Mesenchymal stem cell (in vitro differentiated cells and primary cell): ENCODE results near the gene PTPRE.

Source experiments
- DNase-seq: peaks from one replicate; pipeline ENCODE4 v3.0.0-alpha.2; 2013
- H2AFZ ChIP-seq: one replicate; pipeline ENCODE4 v1.6.1; 2013; ENCODE audit warnings: low read depth, mild to moderate bottlenecking, control low read depth, inconsistent platforms, low read length, moderate library complexity
- H2AK5ac ChIP-seq: 2 replicates; pipeline ENCODE4 v1.6.1; 2013; ENCODE audit warnings: low read length, moderate library complexity, mild to moderate bottlenecking, inconsistent platforms; ENCODE audit not compliant: severe bottlenecking
- H2BK120ac ChIP-seq: one replicate; pipeline ENCODE4 v1.6.1; 2013; ENCODE audit warnings: low read depth, mild to moderate bottlenecking, inconsistent platforms, low read length, moderate library complexity
- H2BK12ac ChIP-seq, 2 experiments: one replicate each; pipeline ENCODE4 v1.6.1; 2013; ENCODE audit warnings: inconsistent platforms in 2 of 2, low read length in 2 of 2, mild to moderate bottlenecking in 2 of 2, moderate library complexity in 2 of 2, control low read depth in 1 of 2
- H2BK15ac ChIP-seq: one replicate; pipeline ENCODE4 v1.6.1; 2013; ENCODE audit warnings: mild to moderate bottlenecking, low read depth, inconsistent platforms; ENCODE audit not compliant: poor library complexity, severe bottlenecking
- H2BK5ac ChIP-seq: 2 replicates; pipeline ENCODE4 v1.6.1; 2013; ENCODE audit warnings: low read depth, mild to moderate bottlenecking, low read length, control low read depth, inconsistent platforms; ENCODE audit not compliant: poor library complexity, severe bottlenecking
- H3K14ac ChIP-seq, 2 experiments: one replicate each; pipeline ENCODE4 v1.6.1; 2013; ENCODE audit warnings: inconsistent platforms in 2 of 2, low read length in 2 of 2, control low read depth in 1 of 2, mild to moderate bottlenecking in 1 of 2, moderate library complexity in 1 of 2
- H3K18ac ChIP-seq, 2 experiments: one replicate each; pipeline ENCODE4 v1.6.1; 2013; ENCODE audit warnings: inconsistent platforms in 2 of 2, low read length in 2 of 2, control low read depth in 1 of 2, low read depth in 1 of 2, mild to moderate bottlenecking in 1 of 2
- H3K23ac ChIP-seq, 2 experiments: one replicate each; pipeline ENCODE4 v1.6.1; 2013; ENCODE audit warnings: inconsistent platforms in 2 of 2, low read length in 2 of 2, mild to moderate bottlenecking in 2 of 2, moderate library complexity in 2 of 2, control low read depth in 1 of 2
- H3K27ac ChIP-seq: 2 replicates; pipeline ENCODE4 v1.5.1; 2013; ENCODE audit warnings: mild to moderate bottlenecking, moderate library complexity, low read length, control low read depth, inconsistent platforms; ENCODE audit not compliant: poor library complexity, severe bottlenecking
- H3K27me3 ChIP-seq, 2 experiments: 2 replicates each; pipeline versions ENCODE4 v1.6.1 to v1.7.0; 2013; ENCODE audit warnings: low read length in 2 of 2, mild to moderate bottlenecking in 2 of 2, moderate library complexity in 2 of 2, control low read depth in 1 of 2, inconsistent platforms in 1 of 2; ENCODE audit not compliant: control insufficient read depth in 1 of 2, insufficient read depth in 1 of 2
- H3K36me3 ChIP-seq, 2 experiments: 2 replicates each; pipeline versions ENCODE4 v1.6.1 to v1.7.0; 2013; ENCODE audit warnings: low read length in 2 of 2, control low read depth in 1 of 2, inconsistent platforms in 1 of 2, low read depth in 1 of 2, mild to moderate bottlenecking in 1 of 2; ENCODE audit not compliant: insufficient read depth in 2 of 2, control insufficient read depth in 1 of 2
- H3K4ac ChIP-seq, 2 experiments: one replicate each; pipeline ENCODE4 v1.6.1; 2013; ENCODE audit warnings: inconsistent platforms in 2 of 2, low read length in 2 of 2, mild to moderate bottlenecking in 2 of 2, moderate library complexity in 2 of 2, control low read depth in 1 of 2, low read depth in 1 of 2
- H3K4me1 ChIP-seq: 2 replicates; pipeline ENCODE4 v1.6.1; 2013; ENCODE audit warnings: low read depth, low read length, control low read depth; ENCODE audit not compliant: control insufficient read depth, insufficient read depth
- H3K4me2 ChIP-seq: 2 replicates; pipeline ENCODE4 v1.6.1; 2013; ENCODE audit warnings: low read length, mild to moderate bottlenecking, inconsistent platforms; ENCODE audit not compliant: poor library complexity, severe bottlenecking
- H3K4me3 ChIP-seq, 2 experiments: 2 replicates each; pipeline versions ENCODE4 v1.5.1 to v1.7.0; 2013; ENCODE audit warnings: low read length in 2 of 2, mild to moderate bottlenecking in 2 of 2, control low read depth in 1 of 2, low read depth in 1 of 2; ENCODE audit not compliant: insufficient read depth in 1 of 2
- H3K79me1 ChIP-seq: replicated peaks from 2 replicates; pipeline ENCODE4 v1.6.1; 2013; ENCODE audit warnings: mild to moderate bottlenecking, control low read depth, low read length, inconsistent platforms; ENCODE audit not compliant: poor library complexity, severe bottlenecking
- H3K9ac ChIP-seq: 2 replicates; pipeline ENCODE4 v1.7.0; 2013; ENCODE audit warnings: mild to moderate bottlenecking, low read length, moderate library complexity
- H3K9me3 ChIP-seq: 2 replicates; pipeline ENCODE4 v1.7.0; 2013; ENCODE audit warnings: mild to moderate bottlenecking, low read length; ENCODE audit not compliant: control insufficient read depth
- H4K8ac ChIP-seq: one replicate; pipeline ENCODE4 v1.6.1; 2013; ENCODE audit warnings: inconsistent platforms, mild to moderate bottlenecking, low read length, moderate library complexity
- H4K91ac ChIP-seq: one replicate; pipeline ENCODE4 v1.6.1; 2013; ENCODE audit warnings: mild to moderate bottlenecking, low read length, inconsistent platforms
- WGBS: methylation state at CpG from one replicate; pipeline ENCODE4 v1.1.7; 2013; ENCODE audit warnings: mixed read lengths; 5-methylcytosine and 5-hydroxymethylcytosine counted together

The PTPRE gene

DNA sequence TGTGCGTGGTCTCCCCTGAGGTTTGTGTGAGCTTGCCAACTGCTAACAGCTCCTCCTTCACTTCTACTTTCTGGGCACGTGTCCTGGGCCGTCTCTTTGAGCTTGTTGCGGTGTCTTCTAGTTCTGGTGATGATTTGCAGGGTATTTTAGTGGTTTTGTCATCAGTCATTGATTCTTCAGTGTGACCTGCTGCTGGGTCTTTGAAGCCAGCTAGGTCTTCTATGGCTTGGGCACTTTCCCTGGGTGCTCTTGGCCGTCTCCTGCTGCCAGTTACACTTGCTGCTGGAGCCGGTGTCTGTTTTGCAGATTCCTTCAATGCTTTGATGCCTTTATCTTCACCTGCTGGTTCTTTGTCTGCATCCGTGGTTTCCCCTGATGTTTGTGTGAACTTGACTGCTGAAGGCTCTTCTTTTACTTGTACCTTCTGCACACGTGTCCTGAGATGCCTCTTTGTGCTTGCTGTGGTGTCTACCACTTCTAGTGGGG, 196.4 kb downstream of the PTPRE start:
- H2BK120ac ChIP-seq: no peak overlapping the region
- no peak for DNase-seq
- H3K23ac ChIP-seq: no peak overlapping the region
- no peak overlapping the region for H3K4me2 ChIP-seq
- H3K27ac ChIP-seq: no peak overlapping the region
- H4K91ac ChIP-seq: no peak overlapping the region
- peaks cover 30 to 49% of the 10 kb centered on the region in 2 experiments for H3K36me3 ChIP-seq
- no peaks in the 10 kb centered on the region for H3K4me1 ChIP-seq
- no peaks in the 10 kb centered on the region for H3K27me3 ChIP-seq
- no peak overlapping the region for H2AFZ ChIP-seq
- WGBS: 97% methylated on average over 8 of the region's 8 CpGs
- H3K4ac ChIP-seq: no peak overlapping the region
- no peak overlapping the region for H3K4me3 ChIP-seq
- H3K79me1 ChIP-seq: peaks cover 33% of the 10 kb centered on the region
- H3K14ac ChIP-seq: no peak overlapping the region
- no peak overlapping the region for H3K9ac ChIP-seq
- no peaks in the 10 kb centered on the region for H3K9me3 ChIP-seq
- H2BK5ac ChIP-seq: no peak overlapping the region
- H2AK5ac ChIP-seq: no peak overlapping the region
- no peak overlapping the region for H3K18ac ChIP-seq
- H4K8ac ChIP-seq: no peak overlapping the region
- H2BK15ac ChIP-seq: no peak overlapping the region
- no peak overlapping the region for H2BK12ac ChIP-seq

DNA sequence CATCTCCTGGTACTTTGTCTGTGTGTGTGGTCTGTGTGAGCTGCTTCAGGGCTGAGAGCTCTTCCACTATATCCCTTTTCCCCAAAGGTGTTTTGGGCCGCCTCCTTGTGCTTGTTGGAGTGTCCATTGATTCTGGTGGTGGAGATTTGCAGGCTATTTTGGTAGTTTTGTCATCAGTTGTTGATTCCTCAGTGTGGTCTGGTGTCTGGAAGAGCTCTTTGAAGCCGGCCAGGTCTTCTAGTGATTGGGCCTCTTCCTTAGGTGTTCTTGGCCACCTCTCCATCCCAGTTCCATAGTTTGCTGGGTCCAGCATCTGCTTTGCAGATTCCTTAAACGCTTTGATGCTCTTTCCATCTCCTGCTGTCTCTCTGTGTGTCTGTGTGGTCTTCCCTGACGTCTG, 198.5 kb downstream of the PTPRE start:
- Histone ChIP-seq H2BK15ac (no peak overlapping the region), H2BK5ac (no peak overlapping the region), H2BK120ac (no peak overlapping the region), H3K79me1 (peaks cover 36% of the 10 kb centered on the region), H3K4ac (no peak overlapping the region), H3K18ac (no peak overlapping the region), H2AFZ (no peak overlapping the region), H3K4me1 (no peaks in the 10 kb centered on the region), H4K91ac (no peak overlapping the region), H3K4me2 (no peak overlapping the region), H3K36me3 (peaks cover 28 to 60% of the 10 kb centered on the region in 2 experiments), H2AK5ac (no peak overlapping the region), H3K4me3 (no peak overlapping the region), H3K9me3 (no peaks in the 10 kb centered on the region), H3K27me3 (no peaks in the 10 kb centered on the region), H3K9ac (no peak overlapping the region), H3K23ac (no peak overlapping the region), H3K14ac (no peak overlapping the region), H3K27ac (no peak overlapping the region), H2BK12ac (no peak overlapping the region), H4K8ac (no peak overlapping the region)
- 98% methylated on average over 4 of the region's 4 CpGs for WGBS
- no peak for DNase-seq

DNA sequence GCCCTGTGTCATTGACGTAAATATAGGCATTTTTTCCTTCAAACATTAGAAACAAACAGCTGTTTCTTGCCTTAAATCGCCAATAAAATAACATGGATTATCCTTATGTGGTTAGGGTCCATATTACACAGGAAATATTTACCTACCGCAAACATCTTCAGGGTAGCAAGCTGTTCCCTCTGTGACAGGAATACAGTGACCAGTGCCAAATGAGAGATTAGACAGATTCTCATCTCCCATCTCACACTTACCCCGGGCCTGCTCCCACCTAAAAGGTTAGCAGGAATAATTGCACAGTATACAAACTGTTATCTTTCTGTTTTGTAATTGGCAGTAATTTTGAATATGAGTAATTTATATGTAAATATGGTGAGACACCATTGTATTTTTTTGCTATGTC, 202.8 kb downstream of the PTPRE start:
- Histone ChIP-seq H3K4me2 (no peak overlapping the region), H3K18ac (no peak overlapping the region), H2BK120ac (no peak overlapping the region), H3K79me1 (peaks cover 49% of the 10 kb centered on the region), H2BK12ac (no peak overlapping the region), H3K4me1 (no peaks in the 10 kb centered on the region), H2BK5ac (no peak overlapping the region), H3K23ac (no peak overlapping the region), H3K36me3 (peaks cover 25 to 75% of the 10 kb centered on the region in 2 experiments), H3K4ac (no peak overlapping the region), H4K91ac (no peak overlapping the region), H2AFZ (no peak overlapping the region), H3K4me3 (no peak overlapping the region), H3K14ac (no peak overlapping the region), H2AK5ac (no peak overlapping the region), H3K27ac (no peak overlapping the region), H3K27me3 (no peaks in the 10 kb centered on the region), H3K9ac (no peak overlapping the region), H2BK15ac (no peak overlapping the region), H3K9me3 (no peaks in the 10 kb centered on the region), H4K8ac (no peak overlapping the region)
- no peak for DNase-seq
- WGBS: 100% methylated on average over 3 of the region's 4 CpGs

DNA sequence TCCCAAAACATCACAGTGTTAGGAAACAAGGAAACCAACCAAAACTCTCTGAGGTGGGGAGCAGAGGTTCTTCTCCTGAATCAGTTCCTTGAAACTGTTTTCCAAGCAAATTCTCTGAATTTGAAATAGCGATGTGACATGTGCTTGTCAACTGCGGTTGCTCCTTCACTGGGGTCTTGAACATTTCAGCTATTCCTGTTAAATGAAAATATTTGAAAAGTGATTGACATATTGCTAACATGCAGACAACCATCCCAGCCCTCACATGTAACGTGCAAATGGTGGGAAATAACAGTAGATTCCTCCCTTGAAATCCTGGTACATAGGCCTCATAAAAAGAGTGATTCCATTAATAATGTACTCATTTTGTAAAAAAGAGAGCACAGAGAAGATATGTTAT, 203.4 kb downstream of the PTPRE start:
- no peak overlapping the region for H2BK15ac ChIP-seq
- H3K4me1 ChIP-seq: no peaks in the 10 kb centered on the region
- H3K18ac ChIP-seq: no peak overlapping the region
- H3K9me3 ChIP-seq: no peaks in the 10 kb centered on the region
- H3K27me3 ChIP-seq: no peaks in the 10 kb centered on the region
- no peak overlapping the region for H4K8ac ChIP-seq
- no peak overlapping the region for H3K27ac ChIP-seq
- no peak overlapping the region for H3K9ac ChIP-seq
- WGBS: 100% methylated on average over 2 of the region's 3 CpGs
- no peak overlapping the region for H4K91ac ChIP-seq
- no peak overlapping the region for H2BK5ac ChIP-seq
- H2BK12ac ChIP-seq: no peak overlapping the region
- no peak overlapping the region for H3K4ac ChIP-seq
- H2AK5ac ChIP-seq: no peak overlapping the region
- no peak for DNase-seq
- no peak overlapping the region for H3K4me2 ChIP-seq
- H2BK120ac ChIP-seq: no peak overlapping the region
- H3K4me3 ChIP-seq: no peak overlapping the region
- H3K23ac ChIP-seq: no peak overlapping the region
- H2AFZ ChIP-seq: no peak overlapping the region
- peaks cover 22 to 72% of the 10 kb centered on the region in 2 experiments for H3K36me3 ChIP-seq
- no peak overlapping the region for H3K14ac ChIP-seq
- peaks cover 50% of the 10 kb centered on the region for H3K79me1 ChIP-seq
